IPS DF 19.7 (cell line): ENCODE results near the gene MYCN.
"Not testable (repeated sequence)": the region's sequence is repeated elsewhere in the genome, so short reads cannot be mapped to it uniquely, and the experiment has no call there.

Experiments used
- DNase-seq: peaks from one replicate; pipeline ENCODE4 v3.0.0-alpha.2; 2013; ENCODE audit warnings: low read depth, low spot score

Gene MYCN

GRCh38 chr2:15907461-15908324 is 32.7 kb upstream of the MYCN start:
- DNase-seq: no peak

- DNase-seq: no peak
These were observed 32.0 kb upstream of the MYCN start for GRCh38 chr2:15908371-15908770.

GRCh38 chr2:15909157-15909556 is 31.2 kb upstream of the MYCN start:
- no peak for DNase-seq

- no peak for DNase-seq
These were observed 30.6 kb upstream of the MYCN start for GRCh38 chr2:15909736-15910135.

GRCh38 chr2:15911270-15911669 is 29.1 kb upstream of the MYCN start:
- not testable (repeated sequence) for DNase-seq

- DNase-seq: no peak
These were observed 28.7 kb upstream of the MYCN start for GRCh38 chr2:15911686-15912085.

GRCh38 chr2:15912203-15912602 is 28.1 kb upstream of the MYCN start:
- no peak for DNase-seq

- no peak for DNase-seq
These were observed 27.2 kb upstream of the MYCN start for GRCh38 chr2:15913146-15913545.

- no peak for DNase-seq
These were observed 25.6 kb upstream of the MYCN start for GRCh38 chr2:15914596-15915385.

- DNase-seq: not testable (repeated sequence)
These were observed 24.8 kb upstream of the MYCN start for GRCh38 chr2:15915546-15915945.

- no peak for DNase-seq
These were observed 24.0 kb upstream of the MYCN start for GRCh38 chr2:15916336-15916735.

GRCh38 chr2:15918761-15919356 is 21.5 kb upstream of the MYCN start:
- DNase-seq: no peak

GRCh38 chr2:15919716-15920434 is 20.5 kb upstream of the MYCN start:
- no peak for DNase-seq

GRCh38 chr2:15920696-15921095 is 19.7 kb upstream of the MYCN start:
- DNase-seq: no peak

- DNase-seq: no peak
These were observed 16.8 kb upstream of the MYCN start for GRCh38 chr2:15923597-15923996.

- no peak for DNase-seq
These were observed 14.5 kb upstream of the MYCN start for GRCh38 chr2:15925819-15926218.

GRCh38 chr2:15926252-15926651 is 14.1 kb upstream of the MYCN start:
- DNase-seq: no peak

- no peak for DNase-seq
These were observed 12.7 kb upstream of the MYCN start for GRCh38 chr2:15927551-15928218.

- DNase-seq: not testable (repeated sequence)
These were observed 11.3 kb upstream of the MYCN start for GRCh38 chr2:15929008-15929407.

GRCh38 chr2:15929861-15930260 is 10.5 kb upstream of the MYCN start:
- DNase-seq: no peak
